ENCODE measurements around the gene DZANK1. TPM values are rescaled to one million over a fixed set of nuclear protein-coding genes. Genes with fewer than 3 reads are reported as not detected.
"Not testable (repeated sequence)": the region's sequence is repeated elsewhere in the genome, so short reads cannot be mapped to it uniquely, and the experiment has no call there.

The DZANK1 gene
- total RNA-seq, result 1.1 TPM
- long read RNA-seq, result 0 reads

- intact Hi-C loops (cut with DNase I), result loop anchor here (2.0 kb wide), 2 partner anchors 40 to 178 kb away; partner anchors contain the start of genes SEC23B and ZNF133
- peak; percentile 98 for DNase-seq (ENCODE audit: missing footprints)
These were observed at the start of gene DZANK1, which contains the start of gene POLR3F for GRCh38 chr20:18466894-18467730. TSS of gene DZANK1 (minus strand) at chr20:18467030. CDS start at chr20:18465358, 1,672 bp downstream. TSS of gene POLR3F (plus strand) at chr20:18467390. CDS start at chr20:18467507, 117 bp downstream.

GRCh38 chr20:18515973-18516372 lies 49.1 kb upstream of the DZANK1 start:
- DNase-seq (ENCODE audit: missing footprints), result no peak
- intact Hi-C loops (cut with DNase I), result no loop called here
- ATAC-seq, result no peak

More at GRCh38 chr20:18466894-18467730, at the start of gene DZANK1, which contains the start of gene POLR3F:
- ATAC-seq, result peak; percentile 100

- ATAC-seq (no peak), DNase-seq (ENCODE audit: missing footprints) (no peak)
- intact Hi-C loops (cut with DNase I), result no loop called here
These were observed 47.3 kb upstream of the DZANK1 start for GRCh38 chr20:18514127-18514526.

GRCh38 chr20:18513208-18513607 lies 46.4 kb upstream of the DZANK1 start:
- intact Hi-C loops (cut with DNase I), result no loop called here
- no peak for ATAC-seq

GRCh38 chr20:18511571-18511970 lies 44.7 kb upstream of the DZANK1 start:
- ATAC-seq, result no peak
- DNase-seq (ENCODE audit: missing footprints), result no peak
- intact Hi-C loops (cut with DNase I), result no loop called here

More at GRCh38 chr20:18513208-18513607, 46.4 kb upstream of the DZANK1 start:
- no peak for DNase-seq (ENCODE audit: missing footprints)

GRCh38 chr20:18507218-18508191 lies 40.7 kb upstream of the DZANK1 start, which contains the start of gene SEC23B:
TSS of gene SEC23B (plus strand) at chr20:18507940. CDS start at chr20:18510836, 2,896 bp downstream.
- intact Hi-C loops (cut with DNase I), result loop anchor here (2.0 to 5.0 kb wide), 3 partner anchors 41 to 220 kb away; partner anchors contain the start of genes DZANK1, POLR3F, SMIM26 and ZNF133
- DNase-seq (ENCODE audit: missing footprints) (peak; percentile 98), ATAC-seq (peak; percentile 99)

GRCh38 chr20:18506744-18507143 lies 39.9 kb upstream of the DZANK1 start:
- intact Hi-C loops (cut with DNase I), result loop anchor here (2.0 to 5.0 kb wide), 3 partner anchors 40 to 219 kb away; partner anchors contain the start of genes DZANK1, POLR3F, SMIM26 and ZNF133
- DNase-seq (ENCODE audit: missing footprints), result no peak
- no peak for ATAC-seq

GRCh38 chr20:18504479-18505060 lies 37.7 kb upstream of the DZANK1 start:
- peak; percentile 67 for DNase-seq (ENCODE audit: missing footprints)
- intact Hi-C loops (cut with DNase I), result loop anchor here (5.0 kb wide), 1 partner anchor 217 kb away; the partner anchor contains the start of gene ZNF133
- no peak for ATAC-seq

- intact Hi-C loops (cut with DNase I); DNase-seq (ENCODE audit: missing footprints); ATAC-seq: not testable (repeated sequence)
These were observed 34.8 kb upstream of the DZANK1 start for GRCh38 chr20:18501672-18502071.

GRCh38 chr20:18497603-18498002 lies 30.8 kb upstream of the DZANK1 start:
- intact Hi-C loops (cut with DNase I), result no loop called here
- no peak for ATAC-seq
- no peak for DNase-seq (ENCODE audit: missing footprints)

- intact Hi-C loops (cut with DNase I), result no loop called here
These were observed 30.1 kb upstream of the DZANK1 start, which contains the start of gene RBBP9 for GRCh38 chr20:18496740-18497592. TSS of gene RBBP9 (minus strand) at chr20:18497225. CDS start at chr20:18497167, 58 bp downstream.

GRCh38 chr20:18496042-18496441 lies 29.2 kb upstream of the DZANK1 start:
- no peak for DNase-seq (ENCODE audit: missing footprints)
- no peak for ATAC-seq
- intact Hi-C loops (cut with DNase I), result no loop called here

More at GRCh38 chr20:18496740-18497592, 30.1 kb upstream of the DZANK1 start, which contains the start of gene RBBP9:
- ATAC-seq (peak; percentile 100), DNase-seq (ENCODE audit: missing footprints) (peak; percentile 94)

- intact Hi-C loops (cut with DNase I), result no loop called here
- no peak for ATAC-seq
- DNase-seq (ENCODE audit: missing footprints), result no peak
These were observed 21.5 kb upstream of the DZANK1 start for GRCh38 chr20:18488301-18488700.

GRCh38 chr20:18481596-18481995 lies 14.8 kb upstream of the DZANK1 start:
- intact Hi-C loops (cut with DNase I), result no loop called here
- ATAC-seq (no peak), DNase-seq (ENCODE audit: missing footprints) (no peak)

- DNase-seq (ENCODE audit: missing footprints), result no peak
- intact Hi-C loops (cut with DNase I), result no loop called here
- ATAC-seq, result no peak
These were observed 11.0 kb upstream of the DZANK1 start for GRCh38 chr20:18477821-18478220.

- ATAC-seq (no peak), DNase-seq (ENCODE audit: missing footprints) (no peak)
- intact Hi-C loops (cut with DNase I), result no loop called here
These were observed 10.4 kb upstream of the DZANK1 start for GRCh38 chr20:18477218-18477617.

- ATAC-seq (peak; percentile 69), DNase-seq (ENCODE audit: missing footprints) (no peak)
- intact Hi-C loops (cut with DNase I), result loop anchor here (2.0 kb wide), 2 partner anchors 40 to 178 kb away; partner anchors contain the start of genes SEC23B and ZNF133
These were observed 296 bp downstream of the DZANK1 start for GRCh38 chr20:18466574-18466893.
